ENCODE measurements around the gene GBX1. TPM values are rescaled to one million over a fixed set of nuclear protein-coding genes. Genes with fewer than 3 reads are reported as not detected.

The GBX1 gene
- total RNA-seq, 2 experiments from 2014 or later: not detected

DNA sequence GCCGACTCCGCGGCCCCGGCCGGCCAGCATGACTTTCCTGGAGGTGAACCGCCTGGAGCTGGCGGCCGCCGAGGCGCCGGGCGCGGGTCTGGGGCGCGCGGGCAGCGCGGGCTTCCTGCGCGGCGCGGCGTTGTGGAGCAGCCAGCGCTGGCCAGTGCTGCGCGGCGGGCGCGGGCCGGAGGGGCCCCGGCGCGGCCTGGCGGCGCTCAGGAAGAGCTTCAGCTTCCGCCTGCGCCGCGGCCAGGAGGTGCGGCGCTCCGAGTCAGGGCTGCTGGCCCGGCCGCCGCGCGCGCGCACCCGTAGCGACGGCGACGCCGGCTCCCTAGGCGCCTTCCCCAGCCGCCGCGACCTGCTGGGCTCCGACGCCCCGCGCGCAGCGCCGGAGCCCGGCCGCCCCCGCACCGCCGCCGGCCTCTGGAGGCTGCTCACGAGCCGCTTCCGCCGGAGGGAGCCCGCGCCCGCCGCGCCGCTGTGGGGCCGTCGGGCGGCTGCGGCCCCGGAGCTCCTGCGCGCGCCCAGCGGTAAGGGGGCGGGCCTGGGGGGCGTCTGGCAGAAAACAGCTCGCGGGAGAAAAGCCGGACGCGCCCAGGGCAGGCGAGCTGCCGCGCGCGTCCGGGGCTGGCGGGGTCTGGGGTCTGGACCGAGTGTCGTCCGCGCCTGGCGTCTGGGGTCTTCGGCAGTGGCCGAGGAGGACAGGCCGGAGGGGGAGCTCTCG is 52.2 kb downstream of the GBX1 start:
- H3K36me3 Mint-ChIP-seq (ENCODE audit: low read depth): no peaks in the 10 kb centered on the region
- ChIA-PET POLR2A (no interaction called here), CTCF (interaction anchor here (1.0 to 3.8 kb wide), 7 partner anchors 9 to 132 kb away, joined by 3 to 18 read pairs (median 3); no protein-coding TSS in a partner anchor)
- peak overlapping the region; percentile 22 for H3K27ac Mint-ChIP-seq
- H3K4me3 Mint-ChIP-seq: peak overlapping the region; percentile 55
- peaks cover 5% of the 10 kb centered on the region for H3K27me3 Mint-ChIP-seq
- H3K4me1 Mint-ChIP-seq: peaks cover 10% of the 10 kb centered on the region
- no peak for DNase-seq
- no peaks in the 10 kb centered on the region for H3K9me3 Mint-ChIP-seq

DNA sequence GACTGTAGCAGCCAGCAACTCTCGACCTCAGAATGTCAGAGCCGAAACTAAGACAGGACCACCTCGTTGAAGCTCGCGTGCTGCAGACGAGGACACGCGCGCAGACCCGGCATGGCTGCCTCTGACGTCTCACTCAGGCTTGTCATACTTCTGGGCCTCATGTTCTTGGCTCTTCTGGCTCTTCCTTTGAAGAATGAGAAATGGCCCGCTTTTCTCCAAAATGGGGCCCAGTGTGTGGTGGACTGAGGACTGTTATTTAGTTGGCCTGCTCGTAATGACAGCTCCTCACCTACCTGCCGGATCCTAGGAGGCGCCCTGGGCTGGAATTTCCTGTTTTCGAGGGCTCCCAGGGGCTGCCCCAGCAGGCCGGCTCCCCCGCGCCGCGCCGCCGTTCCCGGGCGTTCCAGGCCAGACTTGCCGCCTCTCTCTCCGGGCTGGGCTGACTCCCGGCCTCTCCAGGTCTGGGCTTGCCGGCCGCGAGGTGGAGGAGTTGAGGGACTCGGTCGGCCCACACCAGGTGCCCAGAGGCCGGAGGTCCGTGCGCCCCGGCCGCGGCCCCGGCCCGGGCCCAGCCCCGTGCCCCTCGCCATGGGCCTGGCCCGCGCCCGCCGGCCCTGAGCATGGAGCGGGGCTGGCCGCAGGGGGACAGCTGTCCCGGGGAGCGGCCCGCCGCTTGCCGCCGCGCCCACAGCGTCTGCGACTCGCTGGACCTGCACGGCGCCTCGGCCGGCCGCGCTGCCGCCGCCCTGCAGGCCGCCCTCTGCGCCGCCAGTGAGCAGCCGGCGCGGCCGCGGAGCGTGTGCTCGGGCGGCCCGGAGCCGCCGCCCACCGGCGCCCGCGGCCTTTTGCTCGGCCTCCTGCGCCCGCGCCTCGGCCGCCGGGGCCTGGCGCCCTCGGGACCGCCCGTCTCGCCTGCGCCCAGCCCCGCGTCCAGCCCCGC is 53.1 kb downstream of the GBX1 start:
- ChIA-PET CTCF (interaction anchor here (1.1 to 3.8 kb wide), 4 partner anchors 9 to 27 kb away, joined by 3 to 18 read pairs (median 4); no protein-coding TSS in a partner anchor), POLR2A (no interaction called here)
- no peak for DNase-seq
- no peak overlapping the region for H3K27ac Mint-ChIP-seq
- peaks cover 10% of the 10 kb centered on the region for H3K4me1 Mint-ChIP-seq
- peaks cover 5% of the 10 kb centered on the region for H3K27me3 Mint-ChIP-seq
- no peaks in the 10 kb centered on the region for H3K36me3 Mint-ChIP-seq (ENCODE audit: low read depth)
- no peaks in the 10 kb centered on the region for H3K9me3 Mint-ChIP-seq
- peak overlapping the region; percentile 30 for H3K4me3 Mint-ChIP-seq

DNA sequence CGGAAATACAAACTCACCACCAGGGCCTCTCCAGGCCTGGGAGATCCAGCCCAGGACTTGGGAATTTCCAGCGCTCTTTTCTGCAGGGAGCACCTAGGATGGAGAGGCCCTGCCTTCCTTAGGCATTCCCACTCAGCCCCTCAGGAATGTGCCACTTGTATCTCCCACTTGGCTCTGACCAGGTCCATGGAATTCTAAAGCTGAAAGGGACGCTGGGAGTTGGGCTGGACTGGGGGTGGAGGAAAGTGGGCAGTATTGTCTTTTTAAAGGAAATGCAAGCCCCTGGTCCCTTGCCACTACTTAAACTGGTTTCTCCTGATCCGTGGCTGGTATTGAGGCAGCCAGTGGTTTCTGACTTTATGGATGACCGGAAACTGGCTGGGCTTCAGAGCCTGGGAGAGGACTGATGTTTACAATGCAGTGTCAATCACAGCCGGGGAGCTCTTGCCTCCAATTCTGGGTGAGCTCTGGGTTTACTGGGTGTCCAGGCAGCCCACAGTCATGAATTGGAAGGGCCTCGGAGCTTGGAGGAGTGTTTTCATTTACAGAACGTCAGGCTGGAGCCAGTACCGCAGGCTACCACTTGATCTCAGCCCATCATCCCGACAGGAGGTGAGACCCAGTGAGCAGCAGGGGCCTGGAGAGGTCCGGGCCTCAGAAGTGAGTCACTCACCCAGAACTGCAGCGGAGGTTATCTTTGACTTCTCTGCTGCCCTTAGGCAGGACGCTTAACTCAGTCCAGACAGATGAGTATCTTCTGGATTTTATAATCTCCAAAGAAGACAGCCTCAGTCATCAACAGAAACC is 53.9 kb downstream of the GBX1 start:
- DNase-seq: no peak
- ChIA-PET POLR2A (no interaction called here), CTCF (interaction anchor here (1.0 to 3.8 kb wide), 3 partner anchors 10 to 261 kb away, joined by 3 to 18 read pairs (median 3); no protein-coding TSS in a partner anchor)
- H3K36me3 Mint-ChIP-seq (ENCODE audit: low read depth): no peaks in the 10 kb centered on the region
- no peak overlapping the region for H3K27ac Mint-ChIP-seq
- peak overlapping the region; percentile 30 for H3K4me3 Mint-ChIP-seq
- H3K4me1 Mint-ChIP-seq: peaks cover 8% of the 10 kb centered on the region
- H3K9me3 Mint-ChIP-seq: no peaks in the 10 kb centered on the region
- peaks cover 5% of the 10 kb centered on the region for H3K27me3 Mint-ChIP-seq

DNA sequence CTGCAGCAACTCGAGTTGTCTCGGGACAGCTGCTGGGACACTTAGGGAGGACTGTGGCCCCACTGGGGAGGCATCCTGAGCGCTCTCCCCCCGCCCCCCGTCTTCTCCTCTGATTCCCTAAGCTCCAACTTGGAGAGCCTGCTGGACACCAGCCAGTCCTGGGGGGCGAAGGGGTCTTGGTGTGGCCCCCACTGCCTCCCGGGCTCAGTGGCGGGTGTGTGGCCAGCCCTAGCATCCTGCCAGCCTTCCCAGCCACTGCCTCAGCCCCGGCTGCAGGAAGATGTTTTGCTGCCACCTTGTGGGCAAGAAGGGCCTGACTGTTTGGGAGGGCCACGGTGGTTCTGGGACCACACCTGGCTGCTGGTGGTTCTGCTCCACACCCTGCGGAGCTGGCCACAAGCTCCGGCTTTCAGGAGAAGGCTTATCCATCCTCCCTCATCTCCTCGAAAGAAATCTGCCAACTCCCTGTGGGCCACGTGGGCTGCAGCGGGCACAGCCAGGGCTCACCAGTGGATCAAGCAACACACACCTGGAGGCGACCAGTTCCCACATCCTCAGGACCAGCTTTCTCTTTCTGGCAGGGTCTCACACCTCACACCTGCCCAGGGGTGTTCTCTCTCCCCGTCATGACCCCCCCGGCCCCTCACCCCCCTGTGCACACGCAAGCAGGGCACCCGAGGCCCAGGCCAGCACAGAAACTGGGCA is 56.4 kb downstream of the GBX1 start:
- Mint-ChIP-seq H3K27me3 (peaks cover 5% of the 10 kb centered on the region), H3K4me3 (no peak overlapping the region), H3K27ac (no peak overlapping the region), H3K9me3 (no peaks in the 10 kb centered on the region), H3K36me3 (ENCODE audit: low read depth) (no peaks in the 10 kb centered on the region), H3K4me1 (peaks cover 4% of the 10 kb centered on the region)
- DNase-seq: peak; percentile 79
- ChIA-PET POLR2A (no interaction called here), CTCF (interaction anchor here (0.6 to 2.2 kb wide), 19 partner anchors 8 to 331 kb away, joined by 3 to 10 read pairs (median 3); partner anchors contain the start of genes ABCB8 and FASTK)

DNA sequence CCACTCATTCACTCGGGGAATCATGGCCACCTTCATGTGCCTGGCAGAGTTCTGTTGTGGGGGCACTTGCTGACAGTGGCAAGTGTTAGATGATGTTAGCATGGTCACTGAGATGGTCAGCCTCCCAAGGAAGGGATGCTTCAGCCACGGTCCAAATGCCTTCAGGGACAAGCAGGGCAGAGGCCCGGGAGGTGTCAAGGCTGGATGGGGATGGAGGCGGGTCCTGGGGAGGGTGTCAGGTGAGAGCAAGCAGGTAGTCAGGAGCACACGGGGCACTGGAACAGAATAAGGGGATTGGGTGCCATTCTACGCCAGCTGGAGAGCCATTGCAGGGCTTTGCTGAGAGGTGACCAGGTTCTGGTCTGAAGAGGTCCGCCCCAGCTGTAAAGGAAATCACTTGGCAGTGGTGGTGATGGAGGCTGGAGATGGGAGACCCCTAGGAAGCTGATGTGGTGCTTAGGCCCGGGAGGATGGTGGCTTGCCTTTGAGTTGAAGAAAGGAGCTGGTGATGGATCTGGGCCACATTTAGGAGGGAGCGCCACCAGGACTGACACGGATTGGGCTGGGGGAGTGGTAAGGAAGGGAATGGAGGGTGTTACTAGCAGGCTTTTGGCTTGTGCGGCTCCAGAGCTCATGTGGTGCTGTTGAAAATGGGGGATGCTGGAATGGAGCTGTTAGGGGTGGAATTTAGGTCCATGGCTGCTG is 57.1 kb downstream of the GBX1 start:
- no peaks in the 10 kb centered on the region for H3K36me3 Mint-ChIP-seq (ENCODE audit: low read depth)
- CTCF ChIA-PET: interaction anchor here (0.6 to 2.2 kb wide), 17 partner anchors 8 to 330 kb away, joined by 3 to 10 read pairs (median 3); partner anchors contain the start of gene ABCB8
- no peaks in the 10 kb centered on the region for H3K9me3 Mint-ChIP-seq
- no peak for DNase-seq
- H3K27me3 Mint-ChIP-seq: no peaks in the 10 kb centered on the region
- H3K4me3 Mint-ChIP-seq: no peak overlapping the region
- H3K4me1 Mint-ChIP-seq: no peaks in the 10 kb centered on the region
- POLR2A ChIA-PET: no interaction called here
- H3K27ac Mint-ChIP-seq: no peak overlapping the region

DNA sequence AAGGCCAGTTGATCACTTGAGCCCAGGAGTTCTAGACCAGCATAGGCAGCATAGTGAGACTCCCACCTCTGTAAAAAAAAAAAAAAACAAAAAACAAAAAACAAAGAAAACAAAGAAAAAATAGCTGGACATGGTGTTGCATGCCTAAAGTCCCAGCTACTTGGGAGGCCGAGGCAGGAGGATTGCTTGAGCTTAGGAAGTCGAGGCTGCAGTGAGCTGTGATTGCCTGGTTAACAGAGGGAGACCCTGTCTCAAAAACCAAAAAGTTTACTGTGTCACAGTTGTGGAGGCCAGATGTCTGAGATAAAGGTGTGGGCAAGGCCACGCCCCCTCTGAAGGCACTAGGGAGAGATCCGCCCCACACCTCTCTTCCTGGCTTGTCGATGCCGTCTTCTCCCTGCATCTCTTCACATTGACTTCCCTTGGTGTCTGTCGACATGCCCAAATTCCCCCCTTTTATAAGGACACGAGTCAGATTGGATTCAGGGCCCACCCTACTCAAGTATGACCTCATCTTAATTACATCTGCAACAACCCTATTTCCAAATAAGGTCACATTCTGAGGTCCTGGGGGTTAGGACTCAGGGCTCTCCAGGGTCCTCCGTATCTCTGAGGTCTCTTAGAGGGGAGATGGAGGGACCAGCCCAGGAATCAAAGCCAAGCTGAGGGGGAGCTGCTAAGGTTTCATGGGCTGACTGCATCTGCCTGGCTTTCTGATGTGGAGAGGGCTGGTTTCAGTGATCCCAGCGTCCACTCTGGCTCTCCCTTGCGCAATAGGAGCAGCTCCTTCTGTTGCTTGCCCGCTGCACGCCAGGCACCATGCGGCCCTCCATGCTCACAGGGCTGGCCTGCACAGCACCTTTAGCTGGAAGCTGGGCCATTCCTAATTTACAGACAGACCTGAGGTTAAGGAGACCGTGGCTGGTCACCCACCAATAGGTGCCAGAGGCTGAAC is 58.1 kb downstream of the GBX1 start:
- H3K36me3 Mint-ChIP-seq (ENCODE audit: low read depth): no peaks in the 10 kb centered on the region
- DNase-seq: no peak
- H3K4me1 Mint-ChIP-seq: no peaks in the 10 kb centered on the region
- peak overlapping the region; percentile 13 for H3K27ac Mint-ChIP-seq
- H3K9me3 Mint-ChIP-seq: no peaks in the 10 kb centered on the region
- ChIA-PET POLR2A (no interaction called here), CTCF (interaction anchor here (0.6 to 1.8 kb wide), 4 partner anchors 15 to 1046 kb away, joined by 3 to 8 read pairs (median 6); no protein-coding TSS in a partner anchor)
- no peaks in the 10 kb centered on the region for H3K27me3 Mint-ChIP-seq
- no peak overlapping the region for H3K4me3 Mint-ChIP-seq

DNA sequence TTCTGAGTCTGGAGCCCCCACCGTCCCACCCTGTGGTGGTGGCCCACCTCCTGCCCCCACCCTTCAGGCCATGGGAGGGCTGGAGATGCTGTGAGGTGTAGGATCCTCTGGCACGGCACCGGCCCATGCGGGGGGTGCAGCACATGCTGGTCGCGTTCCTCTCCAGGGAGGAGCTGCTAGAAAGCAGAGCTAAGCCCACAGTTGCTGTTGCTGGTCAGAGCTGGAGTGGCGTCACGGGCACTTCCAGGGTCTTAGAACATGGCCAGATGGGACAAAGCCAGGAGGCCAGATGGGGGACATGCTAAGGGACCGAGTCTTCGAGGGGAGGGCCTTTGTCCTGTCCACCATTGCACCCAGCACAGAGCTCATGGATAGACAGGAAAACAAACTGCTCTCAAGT is 59.6 kb downstream of the GBX1 start:
- no peaks in the 10 kb centered on the region for H3K27me3 Mint-ChIP-seq
- ChIA-PET CTCF (interaction anchor here (0.6 to 1.2 kb wide), 2 partner anchors 12 to 50 kb away, joined by 4 to 6 read pairs; no protein-coding TSS in a partner anchor), POLR2A (no interaction called here)
- H3K27ac Mint-ChIP-seq: no peak overlapping the region
- H3K4me1 Mint-ChIP-seq: no peaks in the 10 kb centered on the region
- no peak overlapping the region for H3K4me3 Mint-ChIP-seq
- DNase-seq: no peak
- H3K9me3 Mint-ChIP-seq: no peaks in the 10 kb centered on the region
- no peaks in the 10 kb centered on the region for H3K36me3 Mint-ChIP-seq (ENCODE audit: low read depth)

DNA sequence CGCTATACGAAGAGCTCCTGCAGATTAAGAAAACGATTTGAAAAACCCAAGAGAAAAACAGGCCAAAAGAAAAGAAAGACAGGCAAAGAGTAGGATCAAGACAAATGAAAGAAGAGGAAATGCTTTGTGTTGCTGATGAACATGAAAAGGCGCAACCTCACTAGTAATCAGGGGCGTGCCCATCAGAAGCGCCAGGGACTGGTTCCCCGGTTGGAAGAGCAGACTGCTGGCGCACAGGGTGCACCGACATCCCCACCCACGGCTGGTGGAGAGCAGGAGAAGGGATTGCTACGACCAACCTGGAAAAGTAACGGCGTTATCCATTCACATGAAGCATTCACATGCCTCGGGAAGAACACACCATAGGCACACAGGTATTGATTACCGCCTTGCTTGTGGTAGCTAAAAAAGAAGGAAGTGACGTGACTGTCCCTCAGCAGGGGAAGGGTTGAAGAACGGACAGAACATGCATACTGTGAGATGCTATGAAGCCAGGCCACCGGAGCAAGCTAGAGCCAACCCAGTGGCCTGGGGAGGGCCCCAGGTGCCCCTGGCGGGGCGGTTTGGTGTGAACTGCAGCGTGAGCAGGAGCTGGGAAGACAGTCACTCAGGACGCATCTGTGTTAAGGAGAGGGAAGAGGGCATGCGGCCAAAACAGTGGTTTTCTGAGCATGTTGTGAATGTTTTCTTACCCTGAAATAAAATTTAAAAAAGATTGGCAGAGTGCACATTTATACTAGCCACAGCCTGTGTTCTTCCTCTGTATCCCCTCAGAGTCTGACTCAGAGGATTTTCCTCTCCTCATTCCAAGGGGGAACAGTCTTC is 62.9 kb downstream of the GBX1 start:
- Mint-ChIP-seq H3K36me3 (ENCODE audit: low read depth) (no peaks in the 10 kb centered on the region), H3K27ac (no peak overlapping the region), H3K4me1 (no peaks in the 10 kb centered on the region), H3K27me3 (no peaks in the 10 kb centered on the region), H3K4me3 (no peak overlapping the region), H3K9me3 (no peaks in the 10 kb centered on the region)
- ChIA-PET CTCF (interaction anchor here (0.6 kb wide), 1 partner anchor 299 kb away, joined by 3 read pairs; no protein-coding TSS in a partner anchor), POLR2A (no interaction called here)
- DNase-seq: no peak

DNA sequence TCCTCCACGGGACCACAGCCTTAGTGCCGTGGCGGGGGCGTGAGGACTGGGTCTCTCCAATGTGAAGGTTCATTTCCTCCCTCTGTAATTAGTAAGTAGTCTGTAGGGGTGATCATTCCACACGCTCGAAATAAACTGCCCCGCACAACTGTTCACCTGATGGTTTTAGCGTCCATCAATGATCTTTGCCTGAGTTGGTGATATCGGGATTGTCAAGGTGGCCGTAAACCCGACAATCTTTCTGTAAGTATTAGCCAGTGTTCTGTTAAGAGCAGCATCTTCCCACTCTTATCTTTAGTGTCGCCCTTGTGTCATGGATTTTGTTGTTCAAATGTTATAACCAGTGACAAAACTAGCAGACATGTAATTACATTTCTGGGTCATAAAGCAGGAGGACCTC is 63.5 kb downstream of the GBX1 start:
- Mint-ChIP-seq H3K4me3 (no peak overlapping the region), H3K36me3 (ENCODE audit: low read depth) (no peaks in the 10 kb centered on the region), H3K27ac (no peak overlapping the region), H3K9me3 (no peaks in the 10 kb centered on the region), H3K27me3 (no peaks in the 10 kb centered on the region), H3K4me1 (no peaks in the 10 kb centered on the region)
- ChIA-PET POLR2A (no interaction called here), CTCF (interaction anchor here (2.1 kb wide), 1 partner anchor 7 kb away, joined by 8 read pairs; no protein-coding TSS in a partner anchor)
- no peak for DNase-seq

DNA sequence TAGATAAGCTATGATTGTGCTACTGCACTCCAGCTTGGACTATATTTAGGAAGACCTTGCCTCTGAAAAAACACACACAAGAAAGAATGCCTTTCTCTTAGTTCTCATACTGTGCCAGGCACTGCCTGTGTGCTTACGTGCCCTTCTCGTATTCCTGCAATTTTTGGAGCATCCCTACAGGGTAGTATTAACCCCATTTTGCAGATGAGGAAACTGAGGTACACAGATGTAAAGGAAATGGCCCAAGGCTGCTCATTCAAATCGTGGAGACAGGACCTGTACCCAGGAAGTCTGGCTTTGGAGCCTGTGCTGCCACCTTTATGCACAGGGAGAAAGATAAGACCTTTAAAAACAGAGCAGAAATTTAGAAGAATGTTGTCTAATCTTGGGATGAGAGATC is 64.5 kb downstream of the GBX1 start:
- Mint-ChIP-seq H3K4me1 (no peaks in the 10 kb centered on the region), H3K36me3 (ENCODE audit: low read depth) (no peaks in the 10 kb centered on the region), H3K4me3 (no peak overlapping the region), H3K27ac (no peak overlapping the region), H3K9me3 (no peaks in the 10 kb centered on the region), H3K27me3 (no peaks in the 10 kb centered on the region)
- CTCF ChIA-PET: interaction anchor here (1.8 to 2.1 kb wide), 2 partner anchors 8 to 30 kb away, joined by 6 to 8 read pairs; no protein-coding TSS in a partner anchor
- DNase-seq: no peak
- POLR2A ChIA-PET: interaction anchor here (0.6 kb wide), 1 partner anchor 110 kb away, joined by 3 read pairs; no protein-coding TSS in a partner anchor

All from activated CD4-positive, alpha-beta T cell treated with anti-CD3 and anti-CD28 coated beads, Interleukin-2, amount 10 ng/mL, durations not matched to agents 7 days and 5 days (primary cell).